ENCODE data around the gene GORAB. TPM values are rescaled to one million over a fixed set of nuclear protein-coding genes. Genes with fewer than 3 reads are reported as not detected.

The GORAB gene
- total and polyA plus RNA-seq, 2 of the 4 experiments (the other 2 are of a cell fraction), result 11.3 to 14.0 TPM

DNA sequence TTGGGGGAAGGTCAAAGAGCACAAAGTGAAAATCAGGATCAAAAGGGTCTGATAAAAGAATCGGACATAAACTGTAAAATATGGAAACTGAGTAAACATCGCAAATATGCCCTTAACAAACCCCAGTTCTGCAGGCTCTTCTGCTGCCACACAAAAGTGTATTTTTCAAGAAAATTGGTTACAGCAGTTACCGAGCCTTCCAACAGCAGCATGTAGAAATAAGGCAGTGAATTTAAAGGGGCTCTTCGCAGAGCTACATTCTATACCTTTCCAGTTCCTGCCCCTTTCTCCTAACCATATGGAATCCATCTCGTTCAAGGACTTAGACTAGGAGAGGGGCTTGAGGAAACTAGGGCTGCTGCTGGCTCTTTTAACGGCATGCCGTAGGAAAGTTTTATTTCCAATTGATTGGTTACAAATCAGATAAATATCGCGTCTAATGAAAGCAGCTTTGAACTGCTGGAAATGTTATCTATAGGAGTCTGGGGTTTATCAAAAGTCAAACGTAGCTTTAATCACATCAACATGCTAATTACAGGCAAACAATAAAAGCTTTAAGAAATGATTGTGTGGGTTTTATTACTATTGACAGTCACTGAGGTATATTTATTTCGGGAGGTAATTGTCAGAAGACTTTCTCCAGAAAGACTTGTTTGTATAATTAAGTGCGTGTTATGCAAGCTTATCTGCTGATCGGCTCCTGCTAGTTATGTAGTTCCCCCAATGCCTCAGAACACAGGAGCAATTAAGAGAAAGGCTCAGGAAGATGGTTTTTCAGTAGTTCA is 59.1 kb downstream of the GORAB start:
- no peaks in the 10 kb centered on the region for H3K36me3 ChIP-seq (ENCODE audit: control insufficient read depth, insufficient read depth, low read length)
- no peaks in the 10 kb centered on the region for H3K79me1 ChIP-seq (ENCODE audit: low read depth in 1 of 2, low read length in 2 of 2)
- H3K4me3 ChIP-seq (ENCODE audit: insufficient read depth, low read depth, low read length), result no peak overlapping the region
- no peak overlapping the region for H3K27ac ChIP-seq (ENCODE audit: insufficient read depth, low read length)
- no peak overlapping the region for H3K23ac ChIP-seq (ENCODE audit: low read depth, low read length)
- H3K4me1 ChIP-seq (ENCODE audit: control insufficient read depth, insufficient read depth, low read length), result peaks cover 6% of the 10 kb centered on the region
- no peak overlapping the region for H2BK120ac ChIP-seq (ENCODE audit: low read depth, low read length)
- no peak for DNase-seq
- no peak overlapping the region for H2BK20ac ChIP-seq (ENCODE audit: low read depth, low read length)
- H3K56ac ChIP-seq (ENCODE audit: extremely low read depth, insufficient read depth, low read length), result no peak overlapping the region
- peak overlapping the region; percentile 21 for H2AFZ ChIP-seq (replicated peaks; ENCODE audit: low read length, poor library complexity)
- no peak overlapping the region for H3K14ac ChIP-seq (replicated peaks; ENCODE audit: low read depth, low read length)
- H3K4ac ChIP-seq (ENCODE audit: low read depth, low read length), result no peak overlapping the region
- intact Hi-C loops (cut with micrococcal nuclease) (no loop called here), in situ Hi-C loops (cut with MboI; ENCODE audit: low sequenced_read_pairs) (no loop called here), dilution Hi-C loops (cut with HindIII; ENCODE audit: low sequenced_read_pairs, unreplicated experiment) (no loop called here)
- no TSS peak for BruUV-seq (replicated peaks)
- no peak overlapping the region for H3K9ac ChIP-seq (ENCODE audit: low read depth, low read length)
- POLR2A ChIA-PET (ENCODE audit: unreplicated experiment), result no interaction called here
- H4K20me1 ChIP-seq (ENCODE audit: insufficient read depth, low read length), result no peaks in the 10 kb centered on the region
- H3K9me1 ChIP-seq (ENCODE audit: insufficient read depth, low read length), result no peaks in the 10 kb centered on the region
- no peak overlapping the region for H2AK9ac ChIP-seq (replicated peaks; ENCODE audit: low read depth, low read length, poor library complexity)
- H3K9me3 ChIP-seq (ENCODE audit: control insufficient read depth, insufficient read depth, low read length), result peaks cover 2% of the 10 kb centered on the region; the same call in 1 of the 2 replicates
- no peak overlapping the region for H2BK15ac ChIP-seq (ENCODE audit: low read depth, low read length)
- ATAC-seq (ENCODE audit: low read depth), result no peak
- H3K27me3 ChIP-seq (ENCODE audit: control insufficient read depth, insufficient read depth, low read length), result no peaks in the 10 kb centered on the region; the same call in 1 of the 2 replicates
- CTCF ChIA-PET, result no interaction called here
- no peak overlapping the region for H3K18ac ChIP-seq (ENCODE audit: low read depth, low read length)
- WGBS, 2 experiments (ENCODE audit: extremely low coverage in 2 of 2, insufficient read length in 1 of 2), result no CpG with 5 or more reads among the region's 13 CpGs
- TF ChIP-seq MAZ (IDR thresholded peaks at IDR 0.05; ENCODE audit: borderline replicate concordance, low read depth, low read length), result no peak
- no peak for TF ChIP-seq POLR2A (IDR thresholded peaks at IDR 0.05; ENCODE audit: low read depth, low read length)
- no peak for TF ChIP-seq CEBPB (IDR thresholded peaks at IDR 0.05; ENCODE audit: low read depth, low read length)
- TF ChIP-seq CTCF (conservative IDR thresholded peaks at IDR 0.05; ENCODE audit: low read depth, low read length), result no peak
- no peak for TF ChIP-seq MAFK (IDR thresholded peaks at IDR 0.05; ENCODE audit: low read depth, low read length)
- TF ChIP-seq FOS (IDR thresholded peaks at IDR 0.05; ENCODE audit: low read depth, low read length), result no peak
- TF ChIP-seq NFE2L2 (IDR thresholded peaks at IDR 0.05; ENCODE audit: low read depth, low read length), result no peak
- TF ChIP-seq CHD1 (IDR thresholded peaks at IDR 0.05; ENCODE audit: low read depth, low read length), result no peak
- no peak for TF ChIP-seq BHLHE40 (IDR thresholded peaks at IDR 0.05; ENCODE audit: low read depth, low read length)
- no peak for TF ChIP-seq RCOR1 (IDR thresholded peaks at IDR 0.05; ENCODE audit: insufficient replicate concordance, low read length)
- TF ChIP-seq RFX5 (IDR thresholded peaks at IDR 0.05; ENCODE audit: low read depth, low read length), result no peak
- TF ChIP-seq, protein P1, sequence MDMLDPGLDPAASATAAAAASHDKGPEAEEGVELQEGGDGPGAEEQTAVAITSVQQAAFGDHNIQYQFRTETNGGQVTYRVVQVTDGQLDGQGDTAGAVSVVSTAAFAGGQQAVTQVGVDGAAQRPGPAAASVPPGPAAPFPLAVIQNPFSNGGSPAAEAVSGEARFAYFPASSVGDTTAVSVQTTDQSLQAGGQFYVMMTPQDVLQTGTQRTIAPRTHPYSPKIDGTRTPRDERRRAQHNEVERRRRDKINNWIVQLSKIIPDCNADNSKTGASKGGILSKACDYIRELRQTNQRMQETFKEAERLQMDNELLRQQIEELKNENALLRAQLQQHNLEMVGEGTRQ (IDR thresholded peaks at IDR 0.05; ENCODE audit: low read depth, low read length), result no peak
- no peak for TF ChIP-seq MXI1 (IDR thresholded peaks at IDR 0.05; ENCODE audit: borderline replicate concordance, low read depth, low read length)
- TF ChIP-seq RAD21 (IDR thresholded peaks at IDR 0.05; ENCODE audit: low read length), result no peak
- no peak overlapping the region for H4K8ac ChIP-seq (ENCODE audit: low read depth in 2 of 2, low read length in 2 of 2)
- no peak overlapping the region for H4K91ac ChIP-seq (ENCODE audit: insufficient read depth, low read depth, low read length)
- H2BK5ac ChIP-seq (ENCODE audit: low read depth, low read length, poor library complexity, severe bottlenecking), result no peak overlapping the region
- H2AK5ac ChIP-seq (ENCODE audit: low read depth, low read length), result no peak overlapping the region
- H4K5ac ChIP-seq (ENCODE audit: low read depth, low read length), result no peak overlapping the region
- H3K4me2 ChIP-seq (ENCODE audit: low read depth, low read length), result no peak overlapping the region
